Stimulated activated naive B cell treated with anti-CD40 and anti-IgM and Interleukin-4, amounts not matched to agents 10 μg/mL and 1 μg/mL and 100 μg/mL, for 72 hours (primary cell): Measurements from ENCODE around the gene COL12A1.

Experiments
- ATAC-seq, 2 donors: fragments of 150-1000 bp; cut with Tn5 transposase; replicated peaks; 2 replicates each; pipeline ENCODE4 v1.10.0; 2021; ENCODE audit warnings: moderate library complexity in 1 of 2
- DNase-seq: peaks from one replicate; pipeline ENCODE4 v3.0.0; 2021
- H3K27ac Mint-ChIP-seq: one replicate; pipeline ENCODE4 v1.8.0; 2022; ENCODE audit warnings: mild to moderate bottlenecking, mixed read lengths
- H3K27me3 Mint-ChIP-seq, 2 donors: one replicate each; pipeline ENCODE4 v1.8.0; 2022; ENCODE audit warnings: mixed read lengths in 2 of 2
- H3K36me3 Mint-ChIP-seq, 2 donors: one replicate each; pipeline ENCODE4 v1.8.0; 2022; ENCODE audit warnings: mixed read lengths in 2 of 2, mild to moderate bottlenecking in 1 of 2
- H3K4me1 Mint-ChIP-seq, 2 donors: one replicate each; pipeline ENCODE4 v1.8.0; 2022; ENCODE audit warnings: mixed read lengths in 2 of 2, mild to moderate bottlenecking in 1 of 2
- H3K4me3 Mint-ChIP-seq, 2 donors: one replicate each; pipeline ENCODE4 v1.8.0; 2022; ENCODE audit warnings: mild to moderate bottlenecking in 2 of 2, mixed read lengths in 2 of 2, moderate library complexity in 1 of 2
- H3K9me3 Mint-ChIP-seq, 2 donors: one replicate each; pipeline ENCODE4 v1.8.0; 2022; ENCODE audit warnings: mixed read lengths in 2 of 2, mild to moderate bottlenecking in 1 of 2

The COL12A1 gene

GRCh38 chr6:75124085-75124484 lies 81.8 kb downstream of the COL12A1 start:
- no peaks in the 10 kb centered on the region for H3K27me3 Mint-ChIP-seq
- H3K4me1 Mint-ChIP-seq, result no peaks in the 10 kb centered on the region
- ATAC-seq (no peak), DNase-seq (no peak)
- no peak overlapping the region for H3K27ac Mint-ChIP-seq
- no peak overlapping the region for H3K4me3 Mint-ChIP-seq
- peaks cover 0 to under 1% of the 10 kb centered on the region in 2 donors for H3K9me3 Mint-ChIP-seq
- no peaks in the 10 kb centered on the region for H3K36me3 Mint-ChIP-seq

GRCh38 chr6:75118925-75119515 lies 86.8 kb downstream of the COL12A1 start:
- Mint-ChIP-seq H3K27me3 (no peaks in the 10 kb centered on the region), H3K4me3 (no peak overlapping the region), H3K27ac (no peak overlapping the region), H3K4me1 (no peaks in the 10 kb centered on the region), H3K9me3 (peaks cover 0 to 3% of the 10 kb centered on the region in 2 donors), H3K36me3 (no peaks in the 10 kb centered on the region)
- DNase-seq (no peak), ATAC-seq (no peak)

- Mint-ChIP-seq H3K27ac (no peak overlapping the region), H3K9me3 (peaks cover 0 to 3% of the 10 kb centered on the region in 2 donors), H3K27me3 (no peaks in the 10 kb centered on the region), H3K4me1 (no peaks in the 10 kb centered on the region), H3K36me3 (no peaks in the 10 kb centered on the region), H3K4me3 (no peak overlapping the region)
- ATAC-seq (no peak), DNase-seq (no peak)
These were observed 88.2 kb downstream of the COL12A1 start for GRCh38 chr6:75117701-75118100.

GRCh38 chr6:75116946-75117345 lies 88.9 kb downstream of the COL12A1 start:
- DNase-seq (no peak), ATAC-seq (no peak)
- H3K27ac Mint-ChIP-seq, result no peak overlapping the region
- H3K4me1 Mint-ChIP-seq, result no peaks in the 10 kb centered on the region
- no peaks in the 10 kb centered on the region for H3K27me3 Mint-ChIP-seq
- peaks cover 0 to 3% of the 10 kb centered on the region in 2 donors for H3K9me3 Mint-ChIP-seq
- H3K4me3 Mint-ChIP-seq, result no peak overlapping the region
- no peaks in the 10 kb centered on the region for H3K36me3 Mint-ChIP-seq

GRCh38 chr6:75115481-75115880 lies 90.4 kb downstream of the COL12A1 start:
- Mint-ChIP-seq H3K4me1 (no peaks in the 10 kb centered on the region), H3K36me3 (no peaks in the 10 kb centered on the region), H3K4me3 (no peak overlapping the region), H3K27ac (no peak overlapping the region), H3K27me3 (no peaks in the 10 kb centered on the region), H3K9me3 (peaks cover 0 to 3% of the 10 kb centered on the region in 2 donors)
- DNase-seq (no peak), ATAC-seq (no peak)

GRCh38 chr6:75114806-75115205 lies 91.0 kb downstream of the COL12A1 start:
- no peak for DNase-seq
- Mint-ChIP-seq H3K27ac (no peak overlapping the region), H3K4me3 (no peak overlapping the region), H3K27me3 (no peaks in the 10 kb centered on the region), H3K9me3 (peaks cover 0 to 3% of the 10 kb centered on the region in 2 donors), H3K36me3 (no peaks in the 10 kb centered on the region), H3K4me1 (no peaks in the 10 kb centered on the region)
- no peak for ATAC-seq

- ATAC-seq, result no peak
- H3K36me3 Mint-ChIP-seq, result no peaks in the 10 kb centered on the region
- no peaks in the 10 kb centered on the region for H3K27me3 Mint-ChIP-seq
- no peak for DNase-seq
- no peak overlapping the region for H3K4me3 Mint-ChIP-seq
- no peaks in the 10 kb centered on the region for H3K4me1 Mint-ChIP-seq
- H3K9me3 Mint-ChIP-seq, result peaks cover 0 to 3% of the 10 kb centered on the region in 2 donors
- H3K27ac Mint-ChIP-seq, result no peak overlapping the region
These were observed 91.7 kb downstream of the COL12A1 start for GRCh38 chr6:75114195-75114594.

- DNase-seq (no peak), ATAC-seq (no peak)
- Mint-ChIP-seq H3K27me3 (no peaks in the 10 kb centered on the region), H3K4me3 (no peak overlapping the region), H3K27ac (no peak overlapping the region), H3K9me3 (no peaks in the 10 kb centered on the region), H3K4me1 (no peaks in the 10 kb centered on the region), H3K36me3 (no peaks in the 10 kb centered on the region)
These were observed 92.4 kb downstream of the COL12A1 start for GRCh38 chr6:75113446-75113845.

GRCh38 chr6:75109765-75110164 lies 96.1 kb downstream of the COL12A1 start:
- no peak for ATAC-seq
- no peaks in the 10 kb centered on the region for H3K9me3 Mint-ChIP-seq
- no peaks in the 10 kb centered on the region for H3K4me1 Mint-ChIP-seq
- DNase-seq, result no peak
- no peaks in the 10 kb centered on the region for H3K27me3 Mint-ChIP-seq
- H3K27ac Mint-ChIP-seq, result no peak overlapping the region
- no peak overlapping the region for H3K4me3 Mint-ChIP-seq
- H3K36me3 Mint-ChIP-seq, result no peaks in the 10 kb centered on the region

- Mint-ChIP-seq H3K27me3 (no peaks in the 10 kb centered on the region), H3K9me3 (no peaks in the 10 kb centered on the region), H3K4me3 (no peak overlapping the region), H3K27ac (no peak overlapping the region), H3K36me3 (no peaks in the 10 kb centered on the region), H3K4me1 (no peaks in the 10 kb centered on the region)
- DNase-seq (no peak), ATAC-seq (no peak)
These were observed 96.8 kb downstream of the COL12A1 start for GRCh38 chr6:75109022-75109421.

GRCh38 chr6:75108333-75108974 lies 97.4 kb downstream of the COL12A1 start:
- H3K9me3 Mint-ChIP-seq, result no peaks in the 10 kb centered on the region
- no peaks in the 10 kb centered on the region for H3K36me3 Mint-ChIP-seq

GRCh38 chr6:75107913-75108312 lies 97.9 kb downstream of the COL12A1 start:
- DNase-seq, result no peak
- Mint-ChIP-seq H3K36me3 (no peaks in the 10 kb centered on the region), H3K27me3 (no peaks in the 10 kb centered on the region), H3K4me3 (no peak overlapping the region), H3K27ac (no peak overlapping the region), H3K9me3 (no peaks in the 10 kb centered on the region), H3K4me1 (no peaks in the 10 kb centered on the region)
- no peak for ATAC-seq

More at GRCh38 chr6:75108333-75108974, 97.4 kb downstream of the COL12A1 start:
- Mint-ChIP-seq H3K27me3 (no peaks in the 10 kb centered on the region), H3K4me1 (no peaks in the 10 kb centered on the region), H3K4me3 (no peak overlapping the region), H3K27ac (no peak overlapping the region)
- no peak for DNase-seq
- no peak for ATAC-seq

GRCh38 chr6:75106426-75106825 lies 99.4 kb downstream of the COL12A1 start:
- Mint-ChIP-seq H3K36me3 (no peaks in the 10 kb centered on the region), H3K27me3 (no peaks in the 10 kb centered on the region), H3K4me3 (no peak overlapping the region), H3K9me3 (no peaks in the 10 kb centered on the region), H3K4me1 (no peaks in the 10 kb centered on the region), H3K27ac (no peak overlapping the region)
- ATAC-seq (no peak), DNase-seq (no peak)

- ATAC-seq (no peak), DNase-seq (no peak)
- no peaks in the 10 kb centered on the region for H3K4me1 Mint-ChIP-seq
- H3K27me3 Mint-ChIP-seq, result no peaks in the 10 kb centered on the region
- no peaks in the 10 kb centered on the region for H3K9me3 Mint-ChIP-seq
- H3K4me3 Mint-ChIP-seq, result no peak overlapping the region
- H3K27ac Mint-ChIP-seq, result no peak overlapping the region
- no peaks in the 10 kb centered on the region for H3K36me3 Mint-ChIP-seq
These were observed 102.4 kb downstream of the COL12A1 start for GRCh38 chr6:75103431-75103830.

- Mint-ChIP-seq H3K36me3 (no peaks in the 10 kb centered on the region), H3K27ac (no peak overlapping the region), H3K4me3 (no peak overlapping the region), H3K9me3 (peaks cover 0 to 2% of the 10 kb centered on the region in 2 donors), H3K4me1 (no peaks in the 10 kb centered on the region), H3K27me3 (no peaks in the 10 kb centered on the region)
- no peak for ATAC-seq
- no peak for DNase-seq
These were observed 103.6 kb downstream of the COL12A1 start for GRCh38 chr6:75102301-75102700.
